SU-DHL-6 (cell line): ENCODE measurements around the gene MARK2.

Source experiments
- H2AFZ ChIP-seq: fragments of 200-600 bp; sonication (generic); 2 replicates; pipeline ENCODE4 v1.6.1; 2014; ENCODE audit warnings: low read depth, mild to moderate bottlenecking, moderate library complexity, mixed read lengths, antibody characterized with exemption, low read length; ENCODE audit not compliant: severe bottlenecking
- H3F3A ChIP-seq: fragments of 200-600 bp; shearing (Covaris generic); 2 replicates; pipeline ENCODE4 v1.6.0; 2016; ENCODE audit warnings: antibody characterized with exemption, mild to moderate bottlenecking; ENCODE audit not compliant: insufficient read depth
- H3K27ac ChIP-seq: fragments of 200-600 bp; sonication (generic); 2 replicates; pipeline ENCODE4 v1.5.1; 2016; ENCODE audit warnings: low read depth, mild to moderate bottlenecking, low read length, moderate library complexity, mixed read lengths
- H3K27me3 ChIP-seq: fragments of 200-600 bp; sonication (generic), shearing (Covaris generic); 2 replicates; pipeline ENCODE4 v1.6.0; 2014; ENCODE audit warnings: mild to moderate bottlenecking, low read length
- H3K36me3 ChIP-seq: fragments of 200-600 bp; sonication (generic); 2 replicates; pipeline ENCODE4 v1.6.1; 2014; ENCODE audit warnings: mild to moderate bottlenecking, low read length, mixed read lengths
- H3K4me2 ChIP-seq: fragments of 300-600, 200-600 bp; shearing (Covaris generic), sonication (generic); 2 replicates; pipeline ENCODE4 v1.6.0; 2014; ENCODE audit warnings: low read length, low read depth, mild to moderate bottlenecking; ENCODE audit not compliant: poor library complexity, severe bottlenecking
- H3K4me3 ChIP-seq: fragments of 200-600 bp; sonication (generic); 2 replicates; pipeline ENCODE4 v1.5.1; 2014; ENCODE audit warnings: antibody characterized with exemption, low read length, mild to moderate bottlenecking, mixed read lengths; ENCODE audit not compliant: insufficient read depth, poor library complexity, severe bottlenecking
- H3K79me2 ChIP-seq: fragments of 200-600 bp; sonication (generic); 2 replicates; pipeline ENCODE4 v1.6.1; 2014; ENCODE audit warnings: mild to moderate bottlenecking, low read length, moderate library complexity; ENCODE audit not compliant: insufficient read depth
- H3K9ac ChIP-seq: fragments of 200-600 bp; sonication (generic); 2 replicates; pipeline ENCODE4 v1.7.0; 2014; ENCODE audit warnings: mild to moderate bottlenecking, low read length
- H3K9me2 ChIP-seq: fragments of 200-600 bp; sonication (generic); replicated peaks from 2 replicates; pipeline ENCODE4 v1.6.1; 2014; ENCODE audit warnings: low read length; ENCODE audit not compliant: insufficient read depth
- H3K9me3 ChIP-seq: fragments of 200-600 bp; sonication (generic); 2 replicates; pipeline ENCODE4 v1.6.1; 2014; ENCODE audit warnings: low read length, mixed read lengths; ENCODE audit not compliant: insufficient read depth
- H4K20me1 ChIP-seq: fragments of 200-600 bp; sonication (generic); 2 replicates; pipeline ENCODE4 v1.6.1; 2014; ENCODE audit warnings: low read depth, mild to moderate bottlenecking, antibody characterized with exemption, low read length, moderate library complexity, mixed read lengths
- EZH2phosphoT487 ChIP-seq: fragments of 200-600 bp; sonication (generic), shearing (Covaris generic); conservative IDR thresholded peaks from 2 replicates; pipeline ENCODE4 v1.6.1; 2018; ENCODE audit warnings: mild to moderate bottlenecking, antibody characterized with exemption, low read length, moderate library complexity, mixed read lengths
- TF ChIP-seq, protein P1 (sequence below): fragments of 200-600 bp; sonication (generic); IDR thresholded peaks from one replicate; pipeline ENCODE4 v1.5.1; 2017; ENCODE audit warnings: antibody characterized with exemption, mild to moderate bottlenecking, low read length, moderate library complexity; ENCODE audit not compliant: insufficient read depth, poor library complexity, severe bottlenecking

The MARK2 gene

DNA sequence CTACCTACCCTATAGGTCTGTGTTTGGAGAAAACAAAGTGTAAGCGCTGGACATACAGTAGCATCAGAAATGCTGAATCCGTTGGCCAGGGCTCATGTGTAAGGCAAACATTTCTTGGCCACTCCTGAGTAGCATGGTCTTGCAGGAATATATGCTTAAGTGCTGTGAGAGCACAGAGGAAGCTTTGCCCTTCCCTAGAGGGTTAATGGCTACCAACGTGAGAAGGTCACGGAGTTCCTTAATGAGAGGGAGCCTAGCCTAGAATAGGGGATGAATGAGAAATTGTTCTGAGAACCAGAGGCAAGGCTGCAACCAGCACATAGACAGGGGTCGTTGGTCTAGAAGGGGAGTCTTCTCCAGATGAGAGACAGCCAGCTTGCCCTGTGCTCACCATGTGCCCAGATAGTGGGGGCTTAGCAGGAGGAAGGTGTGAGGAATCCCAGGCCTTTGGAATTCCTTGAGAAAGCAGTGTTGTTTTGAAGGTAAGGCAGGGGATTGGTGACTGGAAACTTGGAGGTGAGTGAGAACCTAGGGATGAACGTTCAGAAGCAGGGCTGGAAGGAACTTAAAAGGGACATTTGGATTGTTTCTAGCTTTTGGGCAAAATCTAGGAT, 48.6 kb downstream of the MARK2 start:
- H3K9me2 ChIP-seq = no peaks in the 10 kb centered on the region
- 0 out of 2 replicates have a peak overlapping the region, but pooled peaks have one; percentile 12 for H3K27ac ChIP-seq
- no peak overlapping the region for H3K9ac ChIP-seq
- peaks cover 79% of the 10 kb centered on the region for H3K79me2 ChIP-seq
- H3K4me2 ChIP-seq = no peak overlapping the region
- H3K4me3 ChIP-seq = no peak overlapping the region
- no peaks in the 10 kb centered on the region for H3F3A ChIP-seq
- no peaks in the 10 kb centered on the region for H3K36me3 ChIP-seq
- H2AFZ ChIP-seq = no peak overlapping the region
- TF ChIP-seq, protein P1, sequence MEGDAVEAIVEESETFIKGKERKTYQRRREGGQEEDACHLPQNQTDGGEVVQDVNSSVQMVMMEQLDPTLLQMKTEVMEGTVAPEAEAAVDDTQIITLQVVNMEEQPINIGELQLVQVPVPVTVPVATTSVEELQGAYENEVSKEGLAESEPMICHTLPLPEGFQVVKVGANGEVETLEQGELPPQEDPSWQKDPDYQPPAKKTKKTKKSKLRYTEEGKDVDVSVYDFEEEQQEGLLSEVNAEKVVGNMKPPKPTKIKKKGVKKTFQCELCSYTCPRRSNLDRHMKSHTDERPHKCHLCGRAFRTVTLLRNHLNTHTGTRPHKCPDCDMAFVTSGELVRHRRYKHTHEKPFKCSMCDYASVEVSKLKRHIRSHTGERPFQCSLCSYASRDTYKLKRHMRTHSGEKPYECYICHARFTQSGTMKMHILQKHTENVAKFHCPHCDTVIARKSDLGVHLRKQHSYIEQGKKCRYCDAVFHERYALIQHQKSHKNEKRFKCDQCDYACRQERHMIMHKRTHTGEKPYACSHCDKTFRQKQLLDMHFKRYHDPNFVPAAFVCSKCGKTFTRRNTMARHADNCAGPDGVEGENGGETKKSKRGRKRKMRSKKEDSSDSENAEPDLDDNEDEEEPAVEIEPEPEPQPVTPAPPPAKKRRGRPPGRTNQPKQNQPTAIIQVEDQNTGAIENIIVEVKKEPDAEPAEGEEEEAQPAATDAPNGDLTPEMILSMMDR = no peak
- TF ChIP-seq EZH2phosphoT487 = no peak
- H3K27me3 ChIP-seq = no peaks in the 10 kb centered on the region
- no peaks in the 10 kb centered on the region for H3K9me3 ChIP-seq
- no peaks in the 10 kb centered on the region; the same call in 1 of the 2 replicates for H4K20me1 ChIP-seq

DNA sequence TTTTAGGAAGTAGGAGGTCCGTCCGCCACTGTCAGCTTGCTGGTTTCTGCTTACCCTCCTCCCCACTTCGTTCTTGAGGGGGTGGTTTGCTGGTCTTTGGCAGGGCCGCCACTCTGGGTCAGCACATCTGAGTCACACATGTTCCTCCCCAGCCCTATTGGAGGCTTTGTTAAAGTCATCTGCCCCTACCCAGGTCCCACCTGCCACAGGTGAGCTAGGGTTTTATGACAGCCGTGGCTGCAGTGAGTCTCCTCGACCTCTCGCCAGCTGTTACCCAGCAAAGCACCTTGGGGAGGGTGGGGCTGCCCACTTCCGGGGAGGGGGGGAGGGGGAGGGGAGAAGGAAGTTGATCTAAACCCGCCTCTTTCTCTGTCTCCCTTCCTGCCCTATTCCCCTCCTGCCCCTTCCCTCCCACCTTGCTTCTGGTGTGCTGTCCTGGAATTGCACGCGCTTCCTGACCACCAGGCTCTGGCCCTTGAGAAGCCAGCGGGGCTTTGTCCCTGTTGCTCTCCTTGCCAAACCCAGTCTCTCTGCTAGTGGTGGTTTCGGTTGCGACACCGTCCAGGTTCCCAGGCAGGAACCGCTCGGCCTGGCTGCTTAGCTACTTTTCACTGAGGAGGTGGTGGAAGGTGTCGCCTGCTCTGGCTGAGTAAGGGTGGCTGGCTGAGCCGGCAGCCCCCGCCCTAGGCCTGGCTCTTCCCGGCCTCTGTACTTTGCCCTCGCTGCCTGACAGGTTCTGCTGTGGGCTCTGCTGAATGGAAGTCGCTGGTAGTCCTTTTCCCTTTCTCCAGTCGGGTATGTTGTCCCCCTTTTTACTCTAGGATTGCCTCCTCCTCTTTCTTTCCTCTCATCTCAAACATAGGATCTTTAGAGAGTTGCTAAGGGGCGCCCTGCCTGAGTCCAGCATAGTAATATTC, 49.5 kb downstream of the MARK2 start:
- no peaks in the 10 kb centered on the region for H3F3A ChIP-seq
- no peak overlapping the region for H3K4me2 ChIP-seq
- TF ChIP-seq EZH2phosphoT487 = no peak
- TF ChIP-seq, protein P1 = no peak
- no peak overlapping the region for H3K9ac ChIP-seq
- no peaks in the 10 kb centered on the region for H3K36me3 ChIP-seq
- no peak overlapping the region for H3K4me3 ChIP-seq
- no peaks in the 10 kb centered on the region for H3K9me2 ChIP-seq
- H3K79me2 ChIP-seq = peaks cover 75% of the 10 kb centered on the region
- no peaks in the 10 kb centered on the region for H3K27me3 ChIP-seq
- H3K9me3 ChIP-seq = no peaks in the 10 kb centered on the region
- H3K27ac ChIP-seq = 0 out of 2 replicates have a peak overlapping the region, but pooled peaks have one; percentile 12
- H2AFZ ChIP-seq = no peak overlapping the region
- peaks cover 3% of the 10 kb centered on the region; the same call in 1 of the 2 replicates for H4K20me1 ChIP-seq

DNA sequence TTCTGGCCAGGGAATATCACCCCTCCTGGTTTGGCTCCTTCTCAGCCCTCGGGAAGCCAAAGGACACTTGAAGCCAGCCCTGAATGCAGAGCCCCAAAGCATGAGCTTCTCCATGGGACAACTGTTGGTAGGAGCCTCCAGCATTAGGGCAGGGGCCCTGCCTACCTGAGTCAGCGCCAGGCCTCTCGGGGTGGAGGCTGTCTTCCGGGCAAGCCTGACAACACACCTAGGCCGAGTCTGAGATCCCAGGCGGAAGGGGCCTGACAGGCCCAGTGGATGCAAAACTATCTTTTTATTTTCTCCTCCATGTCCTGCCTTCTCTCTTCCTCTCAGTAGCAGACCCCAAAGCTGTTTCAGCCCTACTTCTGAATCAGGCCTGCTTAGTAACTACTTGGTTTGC, 50.4 kb downstream of the MARK2 start:
- Histone ChIP-seq H3K4me3 (no peak overlapping the region), H3F3A (no peaks in the 10 kb centered on the region), H3K9me2 (no peaks in the 10 kb centered on the region), H3K27ac (no peak overlapping the region), H3K27me3 (no peaks in the 10 kb centered on the region), H3K9me3 (no peaks in the 10 kb centered on the region), H3K9ac (no peak overlapping the region), H3K36me3 (no peaks in the 10 kb centered on the region), H3K79me2 (peaks cover 77% of the 10 kb centered on the region), H3K4me2 (no peak overlapping the region), H4K20me1 (peaks cover 7% of the 10 kb centered on the region), H2AFZ (no peak overlapping the region)
- TF ChIP-seq EZH2phosphoT487 = no peak
- TF ChIP-seq, protein P1 = no peak
